Measurements from ENCODE around the gene SLC24A4.

DNA sequence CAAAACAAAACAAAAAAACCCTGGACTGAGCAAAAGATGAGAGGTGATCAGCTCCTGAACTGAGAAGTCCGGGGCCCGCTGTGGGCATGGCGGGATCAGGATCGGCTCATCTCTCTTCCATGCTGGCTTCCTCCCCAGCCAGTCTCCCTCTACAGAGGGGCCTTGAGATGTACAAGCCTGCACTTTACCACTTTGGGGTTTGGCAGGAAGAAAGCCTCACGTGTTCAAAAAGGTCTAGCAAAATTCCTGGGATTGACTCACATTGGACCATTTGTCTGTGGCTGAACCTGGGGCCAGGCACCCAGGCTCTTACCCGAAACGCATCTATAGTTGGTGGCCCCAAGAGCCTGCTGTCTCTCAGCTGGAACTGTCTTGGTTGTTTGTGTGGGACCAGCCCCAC, 89.0 kb downstream of the SLC24A4 start:
- TF ChIP-seq, protein P1, sequence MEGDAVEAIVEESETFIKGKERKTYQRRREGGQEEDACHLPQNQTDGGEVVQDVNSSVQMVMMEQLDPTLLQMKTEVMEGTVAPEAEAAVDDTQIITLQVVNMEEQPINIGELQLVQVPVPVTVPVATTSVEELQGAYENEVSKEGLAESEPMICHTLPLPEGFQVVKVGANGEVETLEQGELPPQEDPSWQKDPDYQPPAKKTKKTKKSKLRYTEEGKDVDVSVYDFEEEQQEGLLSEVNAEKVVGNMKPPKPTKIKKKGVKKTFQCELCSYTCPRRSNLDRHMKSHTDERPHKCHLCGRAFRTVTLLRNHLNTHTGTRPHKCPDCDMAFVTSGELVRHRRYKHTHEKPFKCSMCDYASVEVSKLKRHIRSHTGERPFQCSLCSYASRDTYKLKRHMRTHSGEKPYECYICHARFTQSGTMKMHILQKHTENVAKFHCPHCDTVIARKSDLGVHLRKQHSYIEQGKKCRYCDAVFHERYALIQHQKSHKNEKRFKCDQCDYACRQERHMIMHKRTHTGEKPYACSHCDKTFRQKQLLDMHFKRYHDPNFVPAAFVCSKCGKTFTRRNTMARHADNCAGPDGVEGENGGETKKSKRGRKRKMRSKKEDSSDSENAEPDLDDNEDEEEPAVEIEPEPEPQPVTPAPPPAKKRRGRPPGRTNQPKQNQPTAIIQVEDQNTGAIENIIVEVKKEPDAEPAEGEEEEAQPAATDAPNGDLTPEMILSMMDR (conservative IDR thresholded peaks at IDR 0.05; ENCODE audit: low read length): no peak
- TF ChIP-seq EZH2phosphoT487 (IDR thresholded peaks at IDR 0.05; ENCODE audit: borderline replicate concordance): no peak
